Neural cell (in vitro differentiated cells): ENCODE results near the gene ZNF669. TPM values are rescaled to one million over a fixed set of nuclear protein-coding genes. Genes with fewer than 3 reads are reported as not detected.

Experiments used
- H2AFZ ChIP-seq: fragments of 200-600, 300-800 bp; sonication (generic), shearing (Covaris generic); 2 replicates; pipeline ENCODE4 v1.6.0; 2014; ENCODE audit warnings: low read depth, mild to moderate bottlenecking, antibody characterized with exemption, low read length, moderate library complexity
- H3F3A ChIP-seq: fragments of 200-600 bp; shearing (Covaris generic); 2 replicates; pipeline ENCODE4 v1.6.1; 2016; ENCODE audit warnings: mild to moderate bottlenecking, moderate library complexity, mixed read lengths, antibody characterized with exemption, low read length; ENCODE audit not compliant: insufficient read depth, poor library complexity, severe bottlenecking
- H3K27ac ChIP-seq: fragments of 200-600, 300-800 bp; sonication (generic), shearing (Covaris generic); 2 replicates; pipeline ENCODE4 v1.5.1; 2014; ENCODE audit warnings: mild to moderate bottlenecking, low read length, moderate library complexity
- H3K27me3 ChIP-seq: fragments of 300-800, 200-600 bp; sonication (generic), shearing (Covaris generic); 2 replicates; pipeline ENCODE4 v1.6.0; 2014; ENCODE audit warnings: mild to moderate bottlenecking, low read depth, low read length, moderate library complexity; ENCODE audit not compliant: insufficient read depth
- H3K36me3 ChIP-seq: fragments of 300-800, 200-600 bp; sonication (generic), shearing (Covaris generic); 2 replicates; pipeline ENCODE4 v1.5.1; 2014; ENCODE audit warnings: mild to moderate bottlenecking, antibody characterized with exemption, low read length, moderate library complexity; ENCODE audit not compliant: insufficient read depth
- H3K4me2 ChIP-seq: fragments of 300-800, 200-600 bp; sonication (generic), shearing (Covaris generic); 2 replicates; pipeline ENCODE4 v1.6.0; 2014; ENCODE audit warnings: mild to moderate bottlenecking, low read length
- H3K4me3 ChIP-seq: fragments of 300-800, 200-600 bp; sonication (generic), shearing (Covaris generic); 2 replicates; pipeline ENCODE4 v1.5.1; 2014; ENCODE audit warnings: mild to moderate bottlenecking, low read length, moderate library complexity
- H3K79me2 ChIP-seq: fragments of 200-600 bp; shearing (Covaris generic); replicated peaks from 2 replicates; pipeline ENCODE4 v1.6.0; 2014; ENCODE audit warnings: mild to moderate bottlenecking, low read length, moderate library complexity; ENCODE audit not compliant: insufficient read depth
- H3K9ac ChIP-seq: fragments of 300-800, 200-600 bp; sonication (generic), shearing (Covaris generic); 2 replicates; pipeline ENCODE4 v1.6.1; 2016; ENCODE audit warnings: mild to moderate bottlenecking, low read length, mixed read lengths
- H3K9me2 ChIP-seq: fragments of 200-600 bp; shearing (Covaris generic); 2 replicates; pipeline ENCODE4 v1.6.1; 2016; ENCODE audit warnings: mild to moderate bottlenecking, low read length, mixed read lengths; ENCODE audit not compliant: insufficient read depth
- H3K9me3 ChIP-seq: fragments of 200-600, 300-800 bp; sonication (generic), shearing (Covaris generic); 2 replicates; pipeline ENCODE4 v1.6.1; 2016; ENCODE audit warnings: mild to moderate bottlenecking, mixed run types, low read length, moderate library complexity, mixed read lengths
- H4K20me1 ChIP-seq: fragments of 200-600 bp; shearing (Covaris generic); 2 replicates; pipeline ENCODE4 v1.6.1; 2016; ENCODE audit warnings: mild to moderate bottlenecking, mixed run types; ENCODE audit not compliant: insufficient read depth
- EP300 ChIP-seq: fragments of 450-650 bp; conservative IDR thresholded peaks from 2 replicates; pipeline ENCODE4 v1.6.1; 2014; ENCODE audit warnings: antibody characterized with exemption, mild to moderate bottlenecking, moderate library complexity; ENCODE audit not compliant: poor library complexity, severe bottlenecking
- EZH2 ChIP-seq: fragments of 200-600, 300-800 bp; shearing (Covaris generic), sonication (generic); IDR thresholded peaks from 2 replicates; pipeline ENCODE4 v1.6.1; 2014; ENCODE audit warnings: antibody characterized with exemption, low read length, borderline replicate concordance, mild to moderate bottlenecking; ENCODE audit not compliant: insufficient read depth, poor library complexity, severe bottlenecking
- MXI1 ChIP-seq: fragments of 450-650 bp; conservative IDR thresholded peaks from 2 replicates; pipeline ENCODE4 v1.6.1; 2014; ENCODE audit warnings: antibody characterized with exemption, mild to moderate bottlenecking; ENCODE audit not compliant: poor library complexity, severe bottlenecking
- POLR2AphosphoS5 ChIP-seq: IDR thresholded peaks from 2 replicates; pipeline ENCODE4 v1.6.1; 2012
- RAD21 ChIP-seq: fragments of 450-650 bp; conservative IDR thresholded peaks from 2 replicates; pipeline ENCODE4 v1.6.1; 2014; ENCODE audit warnings: antibody characterized with exemption, mild to moderate bottlenecking, moderate library complexity
- SMC3 ChIP-seq: fragments of 450-650 bp; conservative IDR thresholded peaks from 2 replicates; pipeline ENCODE4 v1.6.1; 2014; ENCODE audit warnings: antibody characterized with exemption, mild to moderate bottlenecking, moderate library complexity; ENCODE audit not compliant: poor library complexity
- TAF1 ChIP-seq: IDR thresholded peaks from 2 replicates; pipeline ENCODE4 v1.6.1; 2012; ENCODE audit warnings: low read depth
- polyA plus RNA-seq: library from polyadenylated mRNA; depleted of rRNA; stranded (reverse); fragments of >200 nt; gene quantifications from 2 replicates; pipeline ENCODE4 v1.2.3, GENCODE V29; 2014
- TF ChIP-seq, protein P1 (sequence below): fragments of 450-650 bp; IDR thresholded peaks from 2 replicates; pipeline ENCODE4 v1.5.1; 2014; ENCODE audit warnings: antibody characterized with exemption, mild to moderate bottlenecking, moderate library complexity; ENCODE audit not compliant: poor library complexity, severe bottlenecking
- TF ChIP-seq, protein P2 (sequence below): IDR thresholded peaks from 2 replicates; pipeline ENCODE4 v1.6.1; 2012; ENCODE audit warnings: borderline replicate concordance

ZNF669 gene
- polyA plus RNA-seq, 1 donor from 2014 or later, result 22.7 TPM

DNA sequence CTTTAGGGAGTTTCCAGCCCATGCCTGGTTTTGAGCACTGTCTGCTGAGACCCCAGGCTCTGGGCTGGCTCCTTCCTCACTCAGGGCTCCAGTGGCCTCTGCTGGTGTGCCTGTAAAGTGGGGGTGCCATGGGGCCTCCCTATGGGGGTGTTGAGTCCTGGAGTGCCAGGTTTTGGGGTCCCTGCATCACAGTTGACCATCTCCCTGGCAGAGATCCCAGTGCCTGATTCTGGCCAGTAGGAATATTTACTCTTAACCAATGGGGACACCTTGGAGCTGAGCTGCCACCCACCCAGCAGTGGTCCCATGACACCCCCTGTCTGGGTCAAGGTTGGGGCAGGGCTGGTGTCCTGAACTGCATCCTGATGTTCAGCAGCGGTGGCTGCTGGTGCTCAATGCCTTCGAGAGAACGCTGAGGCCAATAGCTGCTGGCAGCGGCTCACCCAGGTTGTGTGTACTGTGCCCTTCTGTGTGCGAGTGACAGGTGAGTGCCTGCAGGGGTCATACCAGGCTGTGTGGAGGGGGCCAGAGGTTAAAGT, 9.6 kb upstream of the ZNF669 start:
- no peaks in the 10 kb centered on the region for H4K20me1 ChIP-seq
- H3K4me3 ChIP-seq, result no peak overlapping the region
- H3K9me3 ChIP-seq, result no peaks in the 10 kb centered on the region
- H2AFZ ChIP-seq, result no peak overlapping the region
- TF ChIP-seq MXI1 (no peak), EP300 (no peak), SMC3 (no peak), TAF1 (no peak), POLR2AphosphoS5 (no peak), RAD21 (no peak)
- TF ChIP-seq, protein P1, sequence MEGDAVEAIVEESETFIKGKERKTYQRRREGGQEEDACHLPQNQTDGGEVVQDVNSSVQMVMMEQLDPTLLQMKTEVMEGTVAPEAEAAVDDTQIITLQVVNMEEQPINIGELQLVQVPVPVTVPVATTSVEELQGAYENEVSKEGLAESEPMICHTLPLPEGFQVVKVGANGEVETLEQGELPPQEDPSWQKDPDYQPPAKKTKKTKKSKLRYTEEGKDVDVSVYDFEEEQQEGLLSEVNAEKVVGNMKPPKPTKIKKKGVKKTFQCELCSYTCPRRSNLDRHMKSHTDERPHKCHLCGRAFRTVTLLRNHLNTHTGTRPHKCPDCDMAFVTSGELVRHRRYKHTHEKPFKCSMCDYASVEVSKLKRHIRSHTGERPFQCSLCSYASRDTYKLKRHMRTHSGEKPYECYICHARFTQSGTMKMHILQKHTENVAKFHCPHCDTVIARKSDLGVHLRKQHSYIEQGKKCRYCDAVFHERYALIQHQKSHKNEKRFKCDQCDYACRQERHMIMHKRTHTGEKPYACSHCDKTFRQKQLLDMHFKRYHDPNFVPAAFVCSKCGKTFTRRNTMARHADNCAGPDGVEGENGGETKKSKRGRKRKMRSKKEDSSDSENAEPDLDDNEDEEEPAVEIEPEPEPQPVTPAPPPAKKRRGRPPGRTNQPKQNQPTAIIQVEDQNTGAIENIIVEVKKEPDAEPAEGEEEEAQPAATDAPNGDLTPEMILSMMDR, result no peak
- TF ChIP-seq, protein P2, sequence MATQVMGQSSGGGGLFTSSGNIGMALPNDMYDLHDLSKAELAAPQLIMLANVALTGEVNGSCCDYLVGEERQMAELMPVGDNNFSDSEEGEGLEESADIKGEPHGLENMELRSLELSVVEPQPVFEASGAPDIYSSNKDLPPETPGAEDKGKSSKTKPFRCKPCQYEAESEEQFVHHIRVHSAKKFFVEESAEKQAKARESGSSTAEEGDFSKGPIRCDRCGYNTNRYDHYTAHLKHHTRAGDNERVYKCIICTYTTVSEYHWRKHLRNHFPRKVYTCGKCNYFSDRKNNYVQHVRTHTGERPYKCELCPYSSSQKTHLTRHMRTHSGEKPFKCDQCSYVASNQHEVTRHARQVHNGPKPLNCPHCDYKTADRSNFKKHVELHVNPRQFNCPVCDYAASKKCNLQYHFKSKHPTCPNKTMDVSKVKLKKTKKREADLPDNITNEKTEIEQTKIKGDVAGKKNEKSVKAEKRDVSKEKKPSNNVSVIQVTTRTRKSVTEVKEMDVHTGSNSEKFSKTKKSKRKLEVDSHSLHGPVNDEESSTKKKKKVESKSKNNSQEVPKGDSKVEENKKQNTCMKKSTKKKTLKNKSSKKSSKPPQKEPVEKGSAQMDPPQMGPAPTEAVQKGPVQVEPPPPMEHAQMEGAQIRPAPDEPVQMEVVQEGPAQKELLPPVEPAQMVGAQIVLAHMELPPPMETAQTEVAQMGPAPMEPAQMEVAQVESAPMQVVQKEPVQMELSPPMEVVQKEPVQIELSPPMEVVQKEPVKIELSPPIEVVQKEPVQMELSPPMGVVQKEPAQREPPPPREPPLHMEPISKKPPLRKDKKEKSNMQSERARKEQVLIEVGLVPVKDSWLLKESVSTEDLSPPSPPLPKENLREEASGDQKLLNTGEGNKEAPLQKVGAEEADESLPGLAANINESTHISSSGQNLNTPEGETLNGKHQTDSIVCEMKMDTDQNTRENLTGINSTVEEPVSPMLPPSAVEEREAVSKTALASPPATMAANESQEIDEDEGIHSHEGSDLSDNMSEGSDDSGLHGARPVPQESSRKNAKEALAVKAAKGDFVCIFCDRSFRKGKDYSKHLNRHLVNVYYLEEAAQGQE, result no peak
- H3K36me3 ChIP-seq, result no peaks in the 10 kb centered on the region
- no peaks in the 10 kb centered on the region for H3F3A ChIP-seq
- H3K79me2 ChIP-seq, result no peaks in the 10 kb centered on the region
- H3K9ac ChIP-seq, result no peak overlapping the region
- peaks cover 20% of the 10 kb centered on the region for H3K27me3 ChIP-seq
- no peak overlapping the region for H3K27ac ChIP-seq
- no peak overlapping the region for H3K4me2 ChIP-seq
- no peaks in the 10 kb centered on the region for H3K9me2 ChIP-seq

DNA sequence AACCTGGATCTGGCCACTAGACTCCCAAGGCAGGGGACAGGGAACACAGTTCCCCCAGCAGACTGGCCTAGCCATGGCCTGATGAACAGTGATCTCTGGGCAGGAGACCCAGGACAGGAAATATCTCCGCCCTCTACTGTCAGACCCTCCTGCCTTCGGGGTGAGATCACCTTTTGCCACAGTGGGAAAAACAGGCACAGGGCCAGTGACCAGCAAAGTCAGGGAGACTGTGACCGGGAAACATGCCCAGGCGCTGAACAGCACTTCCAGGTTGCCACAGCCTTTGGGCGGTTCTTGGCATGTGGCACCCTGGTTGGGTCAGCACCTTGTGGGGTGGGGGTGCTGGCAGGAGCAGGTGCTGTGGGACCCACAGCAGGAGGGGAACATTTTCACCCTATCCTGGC, 8.9 kb upstream of the ZNF669 start:
- Histone ChIP-seq H3K36me3 (no peaks in the 10 kb centered on the region), H4K20me1 (no peaks in the 10 kb centered on the region), H3K9ac (no peak overlapping the region), H2AFZ (no peak overlapping the region), H3F3A (no peaks in the 10 kb centered on the region), H3K4me2 (no peak overlapping the region), H3K9me2 (no peaks in the 10 kb centered on the region), H3K79me2 (no peaks in the 10 kb centered on the region), H3K9me3 (no peaks in the 10 kb centered on the region), H3K27me3 (peaks cover 20% of the 10 kb centered on the region), H3K4me3 (no peak overlapping the region), H3K27ac (no peak overlapping the region)
- no peak for TF ChIP-seq TAF1
- TF ChIP-seq RAD21, result no peak
- TF ChIP-seq POLR2AphosphoS5, result no peak
- TF ChIP-seq SMC3, result no peak
- TF ChIP-seq, protein P2, result no peak
- TF ChIP-seq, protein P1, result no peak
- no peak for TF ChIP-seq EZH2
- no peak for TF ChIP-seq MXI1
- TF ChIP-seq EP300, result no peak
